ENCODE measurements around the gene GBA3. TPM values are rescaled to one million over a fixed set of nuclear protein-coding genes. Genes with fewer than 3 reads are reported as not detected.

Gene GBA3
- total RNA-seq, 2 donors from 2014 or later: 0.26 TPM; not detected in 1

DNA sequence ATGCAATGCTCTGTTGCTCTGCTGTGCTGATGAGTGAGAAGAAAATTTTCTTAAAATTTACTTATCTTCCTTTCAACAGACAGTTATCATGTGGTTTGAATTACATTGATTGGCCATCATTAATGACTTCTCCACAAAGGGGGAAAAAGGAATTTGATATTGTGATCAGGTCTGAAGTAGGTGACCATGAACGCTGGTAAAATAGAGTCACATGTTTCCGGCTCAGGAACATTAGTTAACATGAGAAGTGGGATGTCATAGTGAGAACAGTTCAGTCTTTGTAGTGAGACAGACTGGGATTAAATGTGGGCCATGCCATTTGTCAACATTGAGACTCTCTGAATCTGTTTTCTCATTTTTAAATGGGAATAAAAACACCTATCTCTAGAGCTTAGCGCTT lies 50.6 kb downstream of the GBA3 start:
- H3K36me3 ChIP-seq (replicated peaks in 1 of 2; ENCODE audit: insufficient read depth in 1 of 2, low read depth in 2 of 2): no peaks in the 10 kb centered on the region

DNA sequence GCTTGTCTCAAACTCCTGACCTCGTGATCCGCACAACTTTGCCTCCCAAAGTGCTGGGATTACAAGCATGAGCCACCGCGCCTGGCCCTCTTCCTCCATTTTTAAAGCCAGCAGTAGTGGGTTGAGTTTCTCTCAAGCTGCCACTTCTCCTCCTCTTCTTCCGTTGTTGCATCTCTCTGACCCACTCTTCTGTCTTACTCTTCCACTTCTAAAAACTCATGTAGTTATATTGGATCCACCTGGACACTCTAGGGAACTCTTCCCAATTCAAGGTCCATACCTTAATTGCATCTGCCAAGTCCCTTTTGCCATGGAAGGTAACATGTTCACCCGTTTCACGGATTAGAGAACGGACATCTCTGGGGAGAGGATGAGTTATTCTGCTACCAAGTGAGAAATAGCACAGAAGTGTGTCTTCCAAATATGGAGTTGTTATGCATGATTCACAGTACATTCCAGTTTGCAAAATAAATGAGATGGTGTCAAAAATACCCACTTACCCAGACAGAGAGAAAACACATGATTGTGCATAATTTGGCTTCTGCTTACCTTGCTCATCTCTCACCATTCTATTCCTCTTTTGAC lies 51.8 kb downstream of the GBA3 start:
- H3K4me3 ChIP-seq: no peak overlapping the region
- no peaks in the 10 kb centered on the region for H3K4me1 ChIP-seq
- TF ChIP-seq POLR2A (IDR thresholded peaks at IDR 0.05): no peak
- TF ChIP-seq, protein P1, sequence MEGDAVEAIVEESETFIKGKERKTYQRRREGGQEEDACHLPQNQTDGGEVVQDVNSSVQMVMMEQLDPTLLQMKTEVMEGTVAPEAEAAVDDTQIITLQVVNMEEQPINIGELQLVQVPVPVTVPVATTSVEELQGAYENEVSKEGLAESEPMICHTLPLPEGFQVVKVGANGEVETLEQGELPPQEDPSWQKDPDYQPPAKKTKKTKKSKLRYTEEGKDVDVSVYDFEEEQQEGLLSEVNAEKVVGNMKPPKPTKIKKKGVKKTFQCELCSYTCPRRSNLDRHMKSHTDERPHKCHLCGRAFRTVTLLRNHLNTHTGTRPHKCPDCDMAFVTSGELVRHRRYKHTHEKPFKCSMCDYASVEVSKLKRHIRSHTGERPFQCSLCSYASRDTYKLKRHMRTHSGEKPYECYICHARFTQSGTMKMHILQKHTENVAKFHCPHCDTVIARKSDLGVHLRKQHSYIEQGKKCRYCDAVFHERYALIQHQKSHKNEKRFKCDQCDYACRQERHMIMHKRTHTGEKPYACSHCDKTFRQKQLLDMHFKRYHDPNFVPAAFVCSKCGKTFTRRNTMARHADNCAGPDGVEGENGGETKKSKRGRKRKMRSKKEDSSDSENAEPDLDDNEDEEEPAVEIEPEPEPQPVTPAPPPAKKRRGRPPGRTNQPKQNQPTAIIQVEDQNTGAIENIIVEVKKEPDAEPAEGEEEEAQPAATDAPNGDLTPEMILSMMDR (IDR thresholded peaks at IDR 0.05): no peak
- no peaks in the 10 kb centered on the region for H3K27me3 ChIP-seq
- ATAC-seq (no peak), DNase-seq (no peak)
- H3K27ac ChIP-seq: no peak overlapping the region
- intact Hi-C loops (cut with DNase I): no loop called here
- no peaks in the 10 kb centered on the region for H3K9me3 ChIP-seq
- H3K36me3 ChIP-seq (replicated peaks in 1 of 2; ENCODE audit: insufficient read depth in 1 of 2, low read depth in 2 of 2): no peaks in the 10 kb centered on the region
- 68 to 77% methylated on average over 8 of the region's 8 CpGs for WGBS, 2 donors

More for the DNA sequence above, 50.6 kb downstream of the GBA3 start:
- DNase-seq (no peak), ATAC-seq (no peak)
- TF ChIP-seq POLR2A (IDR thresholded peaks at IDR 0.05): no peak
- TF ChIP-seq, protein P1 (IDR thresholded peaks at IDR 0.05): no peak
- WGBS, 2 donors: 35 to 50% methylated on average over 3 of the region's 3 CpGs
- intact Hi-C loops (cut with DNase I): no loop called here
- no peak overlapping the region for H3K27ac ChIP-seq
- H3K4me3 ChIP-seq: no peak overlapping the region
- H3K4me1 ChIP-seq: no peaks in the 10 kb centered on the region
- H3K27me3 ChIP-seq: no peaks in the 10 kb centered on the region
- no peaks in the 10 kb centered on the region for H3K9me3 ChIP-seq

DNA sequence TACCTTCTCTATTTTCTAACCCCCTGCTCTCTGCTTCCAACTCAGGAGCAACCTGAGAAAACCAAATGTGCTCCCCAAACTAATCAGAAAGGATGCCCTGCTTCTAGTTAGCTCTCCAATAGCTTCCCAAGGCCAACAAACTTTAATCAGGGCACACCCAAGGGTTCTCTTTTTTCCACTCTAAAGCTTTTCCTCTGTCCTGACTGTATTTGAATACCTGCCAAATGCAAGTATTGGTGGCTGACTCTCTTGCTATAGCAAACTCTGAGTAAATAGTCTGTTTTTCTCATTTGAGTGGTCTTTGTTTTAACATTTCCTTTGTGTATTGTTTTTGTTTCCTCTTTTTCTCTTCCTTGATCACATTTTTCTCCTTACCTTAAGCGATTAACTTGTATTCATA lies 52.5 kb downstream of the GBA3 start:
- Histone ChIP-seq H3K27ac (no peak overlapping the region), H3K4me3 (no peak overlapping the region), H3K27me3 (no peaks in the 10 kb centered on the region), H3K36me3 (replicated peaks in 1 of 2; ENCODE audit: insufficient read depth in 1 of 2, low read depth in 2 of 2) (no peaks in the 10 kb centered on the region), H3K4me1 (no peaks in the 10 kb centered on the region), H3K9me3 (no peaks in the 10 kb centered on the region)
- 29 to 62% methylated on average over 1 of the region's 1 CpG for WGBS, 2 donors
- intact Hi-C loops (cut with DNase I): no loop called here
- no peak for ATAC-seq
- TF ChIP-seq POLR2A (IDR thresholded peaks at IDR 0.05): no peak
- TF ChIP-seq, protein P1 (IDR thresholded peaks at IDR 0.05): no peak
- no peak for DNase-seq

DNA sequence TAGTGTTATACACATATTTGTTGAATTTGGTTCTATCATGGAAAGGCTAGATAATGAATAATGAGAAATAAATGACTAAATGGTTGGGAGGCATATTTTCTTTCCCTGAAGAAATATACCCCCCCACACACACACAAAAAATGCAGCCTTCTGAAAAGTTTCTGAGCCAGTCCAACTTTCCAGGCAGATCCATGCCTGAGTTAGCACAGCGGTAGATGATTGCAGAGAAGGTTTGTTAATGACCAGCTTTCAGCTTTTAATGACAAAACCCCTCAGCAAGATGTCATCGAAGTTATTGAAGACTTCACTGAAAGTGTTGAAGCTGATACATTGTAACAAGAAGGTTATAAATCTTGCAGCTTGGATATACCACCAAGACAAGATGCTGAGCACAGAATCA lies 61.4 kb downstream of the GBA3 start:
- 55 to 57% methylated on average over 2 of the region's 2 CpGs for WGBS, 2 donors
- Histone ChIP-seq H3K4me1 (no peaks in the 10 kb centered on the region), H3K4me3 (no peak overlapping the region), H3K36me3 (replicated peaks in 1 of 2; ENCODE audit: insufficient read depth in 1 of 2, low read depth in 2 of 2) (no peaks in the 10 kb centered on the region), H3K27me3 (no peaks in the 10 kb centered on the region), H3K27ac (no peak overlapping the region), H3K9me3 (no peaks in the 10 kb centered on the region)
- TF ChIP-seq, protein P1 (IDR thresholded peaks at IDR 0.05): no peak
- no peak for TF ChIP-seq POLR2A (IDR thresholded peaks at IDR 0.05)
- no peak for DNase-seq
- intact Hi-C loops (cut with DNase I): no loop called here
- no peak for ATAC-seq

DNA sequence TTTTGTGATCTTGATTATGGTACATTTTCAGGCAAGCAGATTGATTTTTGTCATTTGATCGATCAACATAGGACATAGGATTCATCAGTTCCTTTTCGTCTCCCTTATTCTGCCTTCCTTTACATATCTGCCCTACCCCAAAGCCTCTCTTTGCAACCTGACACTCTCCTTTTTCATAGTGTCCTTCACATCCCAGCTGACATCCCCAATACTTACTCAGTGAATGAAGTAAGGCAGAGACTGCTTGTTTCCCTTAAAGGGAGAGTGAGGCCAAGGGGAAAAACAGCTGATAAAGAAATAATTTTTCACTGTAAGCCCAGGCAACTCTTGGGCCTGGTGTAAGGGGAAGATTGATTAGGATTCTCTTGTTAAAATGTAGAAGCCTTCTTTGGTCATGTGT lies 69.8 kb downstream of the GBA3 start:
- H3K9me3 ChIP-seq: no peaks in the 10 kb centered on the region
- 57 to 60% methylated on average over 2 of the region's 2 CpGs for whole genome bisulfite sequencing, 2 donors
- TF ChIP-seq, protein P1 (IDR thresholded peaks at IDR 0.05): no peak
- no peak for TF ChIP-seq POLR2A (IDR thresholded peaks at IDR 0.05)
- no peak overlapping the region for H3K27ac ChIP-seq
- ATAC-seq (no peak), DNase-seq (no peak)
- no peaks in the 10 kb centered on the region for H3K27me3 ChIP-seq
- no peak overlapping the region for H3K4me3 ChIP-seq
- intact Hi-C loops (cut with DNase I): no loop called here
- H3K36me3 ChIP-seq (replicated peaks in 1 of 2; ENCODE audit: insufficient read depth in 1 of 2, low read depth in 2 of 2): no peaks in the 10 kb centered on the region
- H3K4me1 ChIP-seq: no peaks in the 10 kb centered on the region

Data from body of pancreas (tissue), 4 donors.